Hematopoietic multipotent progenitor cell treated with erythropoietin and hydrocortisone succinate and interleukin-3 and kit ligand, for 8 days (in vitro differentiated cells): ENCODE measurements around the gene ANO5.

Source experiments
- DNase-seq: peaks from one replicate; pipeline ENCODE4 v3.0.0-alpha.2; 2015

ANO5 gene

DNA sequence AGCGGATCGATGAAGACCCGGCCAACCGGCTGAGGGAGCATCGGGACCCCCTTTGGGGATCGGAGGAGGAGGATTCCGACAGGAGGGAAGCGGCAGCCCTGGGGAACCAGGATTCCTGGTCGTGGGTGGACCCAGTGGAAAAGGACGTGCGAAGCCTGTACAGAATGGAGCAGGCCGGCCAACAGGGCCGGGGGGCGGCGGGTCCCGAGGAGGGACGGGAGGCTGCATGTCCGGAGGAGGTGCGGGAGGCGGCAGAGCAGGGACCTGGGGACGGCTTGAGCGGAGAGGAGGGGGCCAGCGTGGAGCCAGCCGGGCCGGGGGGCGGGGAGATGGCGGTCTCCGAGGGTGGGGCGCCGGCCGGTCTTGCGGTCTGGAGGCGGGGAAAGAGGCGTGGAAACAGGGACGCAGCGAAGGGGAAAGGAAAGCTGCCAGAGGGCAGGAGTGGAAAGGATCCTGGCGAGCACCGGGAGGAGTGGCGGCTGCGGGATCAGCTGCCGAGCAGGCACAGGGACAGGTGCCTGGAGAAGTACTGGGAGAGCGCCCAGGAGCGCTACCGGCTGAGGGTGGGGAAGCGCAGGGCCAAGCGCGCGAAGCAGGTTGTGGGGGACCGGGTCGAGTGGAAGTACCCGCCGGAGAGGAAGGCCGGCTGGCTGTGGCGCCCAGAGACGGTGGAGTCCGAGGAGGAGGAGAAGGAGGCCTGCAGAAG, at the start of gene ANO5:
TSS of gene ANO5 (plus strand) at position 444 of the 706 bp plus-strand sequence. CDS start 408 bp downstream, outside the sequence.
- peak; percentile 33 for DNase-seq

- peak; percentile 5 for DNase-seq
Observed at GRCh38 chr11:22151649-22152197, 41.2 kb upstream of the ANO5 start.

GRCh38 chr11:22157531-22157930, 35.4 kb upstream of the ANO5 start:
- DNase-seq = peak; percentile 45

DNA sequence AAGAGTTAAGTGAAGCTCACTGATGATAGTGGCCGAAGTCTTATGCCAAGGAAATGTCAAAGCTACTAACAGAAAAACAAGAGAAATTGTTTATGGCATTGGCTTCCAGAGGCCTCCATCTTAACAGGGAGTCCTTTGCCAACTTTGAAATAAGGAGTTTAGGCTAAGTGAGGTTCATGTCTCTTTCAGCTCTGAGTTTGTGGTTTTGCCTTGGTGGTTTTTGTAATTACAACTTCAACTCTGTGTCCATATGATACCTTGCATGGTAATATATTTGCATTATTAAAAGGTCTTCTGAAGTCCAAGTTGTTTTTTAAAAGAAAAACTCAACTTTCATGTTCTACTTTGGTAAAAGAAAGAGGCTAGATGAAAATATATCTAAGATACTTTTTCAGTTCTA, 31.4 kb upstream of the ANO5 start:
- no peak for DNase-seq

DNA sequence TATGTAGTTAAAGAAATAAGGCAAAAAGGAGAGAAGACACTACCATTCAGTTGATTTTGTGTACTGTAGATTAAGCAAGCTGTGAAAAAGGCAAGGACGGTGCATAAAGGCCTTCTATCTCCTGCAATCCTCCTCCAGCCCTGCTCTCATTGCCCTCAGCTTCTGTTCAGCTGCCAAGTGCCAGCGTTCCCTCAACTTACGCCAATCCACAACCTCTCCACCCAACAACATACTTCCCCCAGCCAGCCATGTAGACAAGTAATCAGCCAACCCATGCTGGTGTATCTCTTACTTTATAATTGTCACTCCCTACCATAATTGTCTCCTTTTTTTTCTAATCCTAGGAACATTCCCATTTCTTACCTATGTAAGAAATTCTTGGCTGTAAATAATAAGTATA, 30.1 kb upstream of the ANO5 start:
- peak; percentile 47 for DNase-seq

GRCh38 chr11:22163394-22163797, 29.5 kb upstream of the ANO5 start:
- peak; percentile 81 for DNase-seq

- no peak for DNase-seq
Observed at GRCh38 chr11:22165087-22165486, 27.8 kb upstream of the ANO5 start.

DNA sequence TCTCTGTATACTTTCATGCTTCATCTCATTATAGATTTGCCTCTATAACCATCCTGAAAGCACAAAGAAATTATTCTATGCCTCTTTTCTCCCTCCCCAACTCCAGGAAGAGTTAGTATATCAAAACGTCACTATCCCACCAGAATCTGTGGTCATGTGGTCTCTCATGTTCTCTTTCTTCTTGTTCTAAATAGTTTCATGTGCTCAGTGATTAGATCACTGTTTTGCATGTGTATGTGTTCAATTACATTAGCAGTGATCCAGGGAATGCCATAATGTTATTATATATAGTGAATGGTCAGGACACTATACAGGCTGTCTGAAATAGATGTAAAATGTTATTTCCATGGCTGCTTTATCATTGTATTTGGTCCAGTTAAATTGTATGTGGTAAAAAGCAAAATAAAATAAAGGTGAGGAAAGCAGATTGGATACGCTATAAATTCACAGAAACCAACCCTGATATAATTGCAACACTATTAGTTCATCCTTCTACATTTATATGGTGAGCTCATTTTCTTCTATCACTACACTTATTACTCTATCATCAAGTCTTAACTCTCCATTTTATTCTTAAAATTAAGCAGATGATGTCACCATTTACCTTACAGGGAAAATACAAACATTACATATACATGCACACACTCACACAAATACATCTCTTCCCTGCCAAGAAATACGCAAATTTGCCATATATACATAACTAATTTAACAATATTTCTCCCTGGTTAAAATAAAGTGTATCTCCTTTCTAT, 26.9 kb upstream of the ANO5 start:
- DNase-seq = no peak

DNA sequence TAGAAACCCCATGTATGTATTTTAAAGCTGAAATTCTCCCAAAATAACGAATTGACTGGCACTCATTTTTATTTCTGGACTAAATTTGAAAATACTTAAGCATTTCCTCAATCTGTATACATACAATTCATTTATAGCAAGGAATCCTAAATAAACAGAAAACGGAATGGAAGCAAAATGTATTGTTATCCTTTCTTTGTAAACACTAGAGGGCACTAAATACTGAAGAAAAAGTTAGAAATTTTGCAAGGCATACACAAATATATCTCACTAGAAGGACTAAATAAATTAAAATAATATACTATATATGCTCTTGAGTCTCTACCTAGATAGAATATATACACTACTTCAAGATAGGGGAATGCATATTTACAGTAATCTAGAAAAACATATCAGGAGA, 23.1 kb upstream of the ANO5 start:
- DNase-seq = peak; percentile 32

GRCh38 chr11:22173532-22173931, 19.4 kb upstream of the ANO5 start:
- no peak for DNase-seq

DNA sequence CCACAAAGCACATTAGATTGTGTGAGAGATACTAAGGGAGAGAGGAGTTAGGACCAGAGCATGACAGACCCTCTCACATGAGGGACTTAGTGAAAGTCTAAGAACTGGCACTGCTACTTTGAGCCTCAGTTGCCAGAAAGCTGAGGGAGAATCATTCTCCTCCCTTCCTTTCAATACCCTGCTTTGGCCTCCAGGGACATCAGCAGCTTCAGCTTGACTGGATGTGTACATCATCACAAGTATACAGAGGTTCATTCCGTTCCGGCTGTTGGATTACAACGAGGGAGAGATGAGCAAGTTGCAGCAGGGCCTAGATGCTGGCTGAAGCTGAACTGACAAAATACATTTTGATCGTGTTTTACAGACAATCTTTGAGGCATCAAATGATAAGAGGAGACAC, 15.7 kb upstream of the ANO5 start:
- no peak for DNase-seq

- no peak for DNase-seq
Observed at GRCh38 chr11:22179626-22180025, 13.3 kb upstream of the ANO5 start.

DNA sequence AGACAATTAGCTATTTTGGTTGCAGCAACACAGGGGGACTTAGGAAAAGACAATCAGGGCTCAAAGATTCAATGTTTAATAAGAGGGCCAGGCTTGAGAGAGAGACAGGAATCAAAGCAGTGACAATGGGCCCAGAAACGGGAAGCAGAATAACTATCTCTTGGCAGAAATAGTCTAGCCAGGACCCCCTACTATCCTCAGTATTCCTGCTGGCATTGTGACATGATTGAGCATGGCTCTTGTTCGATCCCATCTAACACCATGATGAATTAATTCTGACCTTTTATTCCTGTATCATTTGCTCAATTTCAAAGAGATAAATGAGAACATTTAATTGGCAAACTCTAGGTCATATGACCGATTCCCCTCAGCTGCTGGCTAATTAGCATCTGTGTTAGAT, 12.8 kb upstream of the ANO5 start:
- no peak for DNase-seq

GRCh38 chr11:22189660-22190059, 3.2 kb upstream of the ANO5 start:
- no peak for DNase-seq

GRCh38 chr11:22190827-22191463, 1.9 kb upstream of the ANO5 start:
- no peak for DNase-seq

GRCh38 chr11:22192289-22192641, 620 bp upstream of the ANO5 start:
- DNase-seq = peak; percentile 19

DNA sequence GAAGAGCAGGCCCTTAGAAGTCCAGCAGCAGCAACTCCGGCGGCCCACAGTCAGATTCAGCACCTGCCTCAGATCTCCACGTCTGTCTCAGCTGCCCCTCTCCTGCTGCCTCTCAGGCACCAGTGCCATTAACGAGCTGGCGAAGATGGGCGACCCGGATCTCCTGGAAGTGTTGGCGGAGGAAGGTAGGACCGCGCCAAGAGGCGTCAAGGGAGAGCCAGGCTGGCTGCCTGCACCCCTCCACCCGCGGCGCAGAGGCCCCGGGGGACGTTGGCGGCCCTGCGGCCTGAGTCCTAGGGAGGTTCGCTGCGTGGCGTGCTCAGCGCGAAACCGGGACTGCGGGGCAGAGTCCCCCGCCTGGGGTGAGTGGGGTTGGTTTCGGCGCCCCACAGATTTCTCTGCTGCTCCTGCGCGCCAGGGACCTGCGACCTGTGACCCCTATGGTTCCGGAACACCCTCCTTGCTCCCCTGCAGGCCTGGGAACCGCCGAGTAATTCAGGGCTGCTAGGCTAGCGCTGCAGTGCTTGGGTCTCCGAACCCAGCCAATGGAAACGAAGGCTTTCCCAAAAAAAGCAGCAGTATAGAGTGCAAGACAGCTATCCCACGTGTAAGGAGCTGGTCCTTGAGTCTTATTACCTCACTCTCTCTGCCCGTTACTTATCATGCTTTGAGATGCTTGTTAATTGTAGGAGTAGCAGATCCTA, 615 bp downstream of the ANO5 start:
- peak; percentile 4 for DNase-seq

GRCh38 chr11:22194306-22194705, 1.4 kb downstream of the ANO5 start:
- no peak for DNase-seq

GRCh38 chr11:22194907-22195306, 2.0 kb downstream of the ANO5 start:
- DNase-seq = no peak

- no peak for DNase-seq
Observed at GRCh38 chr11:22197139-22198005, 4.5 kb downstream of the ANO5 start.

- no peak for DNase-seq
Observed at GRCh38 chr11:22199243-22199642, 6.4 kb downstream of the ANO5 start.

GRCh38 chr11:22203281-22203680, 10.4 kb downstream of the ANO5 start:
- no peak for DNase-seq
